T-helper 2 cell treated with Interferon-gamma antibody and Interleukin-4, amounts not matched to agents 5 μg/mL and 100 μg/mL, for 36 hours (primary cell): ENCODE results near the gene TTLL7.

Experiments
- DNase-seq: peaks from one replicate; pipeline ENCODE4 v3.0.0; 2021; ENCODE audit warnings: low spot score
- H3K27ac Mint-ChIP-seq: one replicate; pipeline ENCODE4 v1.8.0; 2021; ENCODE audit warnings: mild to moderate bottlenecking, mixed read lengths
- H3K27me3 Mint-ChIP-seq: one replicate; pipeline ENCODE4 v1.8.0; 2021; ENCODE audit warnings: low read depth, mixed read lengths
- H3K36me3 Mint-ChIP-seq: one replicate; pipeline ENCODE4 v1.8.0; 2021; ENCODE audit warnings: low read depth, mixed read lengths
- H3K4me1 Mint-ChIP-seq: one replicate; pipeline ENCODE4 v1.8.0; 2021; ENCODE audit warnings: low read depth, mixed read lengths
- H3K4me3 Mint-ChIP-seq: one replicate; pipeline ENCODE4 v1.8.0; 2022; ENCODE audit warnings: mild to moderate bottlenecking, moderate library complexity, mixed read lengths
- H3K9me3 Mint-ChIP-seq: one replicate; pipeline ENCODE4 v1.8.0; 2021; ENCODE audit warnings: mixed read lengths

Gene TTLL7

GRCh38 chr1:83856381-83856780 is 142.6 kb downstream of the TTLL7 start:
- DNase-seq, result no peak
- no peaks in the 10 kb centered on the region for H3K36me3 Mint-ChIP-seq
- no peak overlapping the region for H3K4me3 Mint-ChIP-seq
- no peak overlapping the region for H3K27ac Mint-ChIP-seq
- H3K27me3 Mint-ChIP-seq, result peaks cover 4% of the 10 kb centered on the region
- H3K9me3 Mint-ChIP-seq, result no peaks in the 10 kb centered on the region
- peaks cover 5% of the 10 kb centered on the region for H3K4me1 Mint-ChIP-seq

GRCh38 chr1:83854456-83854855 is 144.5 kb downstream of the TTLL7 start:
- no peaks in the 10 kb centered on the region for H3K27me3 Mint-ChIP-seq
- H3K27ac Mint-ChIP-seq, result no peak overlapping the region
- no peaks in the 10 kb centered on the region for H3K36me3 Mint-ChIP-seq
- peaks cover 7% of the 10 kb centered on the region for H3K4me1 Mint-ChIP-seq
- no peak overlapping the region for H3K4me3 Mint-ChIP-seq
- DNase-seq, result no peak
- H3K9me3 Mint-ChIP-seq, result no peaks in the 10 kb centered on the region

- Mint-ChIP-seq H3K36me3 (no peaks in the 10 kb centered on the region), H3K27ac (no peak overlapping the region), H3K4me3 (no peak overlapping the region), H3K9me3 (no peaks in the 10 kb centered on the region), H3K4me1 (peaks cover 7% of the 10 kb centered on the region), H3K27me3 (no peaks in the 10 kb centered on the region)
- DNase-seq, result no peak
Measured at GRCh38 chr1:83850834-83851233, 148.1 kb downstream of the TTLL7 start.

- Mint-ChIP-seq H3K27ac (no peak overlapping the region), H3K4me1 (peaks cover 7% of the 10 kb centered on the region), H3K27me3 (no peaks in the 10 kb centered on the region), H3K4me3 (no peak overlapping the region), H3K9me3 (no peaks in the 10 kb centered on the region), H3K36me3 (no peaks in the 10 kb centered on the region)
- DNase-seq, result no peak
Measured at GRCh38 chr1:83849191-83850061, 149.5 kb downstream of the TTLL7 start.

GRCh38 chr1:83846138-83846537 is 152.8 kb downstream of the TTLL7 start:
- no peak overlapping the region for H3K27ac Mint-ChIP-seq

GRCh38 chr1:83845437-83846071 is 153.4 kb downstream of the TTLL7 start:
- Mint-ChIP-seq H3K4me1 (peaks cover 7% of the 10 kb centered on the region), H3K27me3 (no peaks in the 10 kb centered on the region), H3K36me3 (no peaks in the 10 kb centered on the region), H3K9me3 (no peaks in the 10 kb centered on the region), H3K27ac (no peak overlapping the region), H3K4me3 (no peak overlapping the region)
- no peak for DNase-seq

More at GRCh38 chr1:83846138-83846537, 152.8 kb downstream of the TTLL7 start:
- H3K36me3 Mint-ChIP-seq, result no peaks in the 10 kb centered on the region
- peaks cover 7% of the 10 kb centered on the region for H3K4me1 Mint-ChIP-seq
- H3K4me3 Mint-ChIP-seq, result no peak overlapping the region
- no peaks in the 10 kb centered on the region for H3K9me3 Mint-ChIP-seq
- H3K27me3 Mint-ChIP-seq, result no peaks in the 10 kb centered on the region
- DNase-seq, result no peak

GRCh38 chr1:83844546-83844945 is 154.4 kb downstream of the TTLL7 start:
- no peaks in the 10 kb centered on the region for H3K27me3 Mint-ChIP-seq
- peaks cover under 1% of the 10 kb centered on the region for H3K4me1 Mint-ChIP-seq
- H3K27ac Mint-ChIP-seq, result no peak overlapping the region
- H3K36me3 Mint-ChIP-seq, result no peaks in the 10 kb centered on the region
- DNase-seq, result no peak
- no peak overlapping the region for H3K4me3 Mint-ChIP-seq
- no peaks in the 10 kb centered on the region for H3K9me3 Mint-ChIP-seq

- no peak overlapping the region for H3K27ac Mint-ChIP-seq
Measured at GRCh38 chr1:83839566-83840173, 159.3 kb downstream of the TTLL7 start.

GRCh38 chr1:83838573-83838972 is 160.4 kb downstream of the TTLL7 start:
- Mint-ChIP-seq H3K4me3 (no peak overlapping the region), H3K4me1 (no peaks in the 10 kb centered on the region), H3K9me3 (no peaks in the 10 kb centered on the region), H3K36me3 (no peaks in the 10 kb centered on the region), H3K27me3 (no peaks in the 10 kb centered on the region), H3K27ac (no peak overlapping the region)
- no peak for DNase-seq

More at GRCh38 chr1:83839566-83840173, 159.3 kb downstream of the TTLL7 start:
- Mint-ChIP-seq H3K4me1 (no peaks in the 10 kb centered on the region), H3K9me3 (no peaks in the 10 kb centered on the region), H3K4me3 (no peak overlapping the region), H3K36me3 (no peaks in the 10 kb centered on the region), H3K27me3 (no peaks in the 10 kb centered on the region)
- DNase-seq, result no peak

- no peaks in the 10 kb centered on the region for H3K4me1 Mint-ChIP-seq
- no peak for DNase-seq
- no peaks in the 10 kb centered on the region for H3K27me3 Mint-ChIP-seq
- no peak overlapping the region for H3K27ac Mint-ChIP-seq
- H3K36me3 Mint-ChIP-seq, result no peaks in the 10 kb centered on the region
- no peak overlapping the region for H3K4me3 Mint-ChIP-seq
- H3K9me3 Mint-ChIP-seq, result no peaks in the 10 kb centered on the region
Measured at GRCh38 chr1:83836543-83836942, 162.4 kb downstream of the TTLL7 start.

- no peaks in the 10 kb centered on the region for H3K9me3 Mint-ChIP-seq
- no peaks in the 10 kb centered on the region for H3K4me1 Mint-ChIP-seq
- no peak overlapping the region for H3K4me3 Mint-ChIP-seq
- H3K27me3 Mint-ChIP-seq, result no peaks in the 10 kb centered on the region
- DNase-seq, result no peak
- H3K27ac Mint-ChIP-seq, result no peak overlapping the region
- no peaks in the 10 kb centered on the region for H3K36me3 Mint-ChIP-seq
Measured at GRCh38 chr1:83834621-83835264, 164.2 kb downstream of the TTLL7 start.

GRCh38 chr1:83832194-83832593 is 166.7 kb downstream of the TTLL7 start:
- Mint-ChIP-seq H3K27ac (no peak overlapping the region), H3K4me3 (no peak overlapping the region), H3K27me3 (no peaks in the 10 kb centered on the region), H3K9me3 (no peaks in the 10 kb centered on the region), H3K36me3 (no peaks in the 10 kb centered on the region), H3K4me1 (no peaks in the 10 kb centered on the region)
- no peak for DNase-seq

- Mint-ChIP-seq H3K4me3 (no peak overlapping the region), H3K9me3 (peaks cover under 1% of the 10 kb centered on the region), H3K27ac (no peak overlapping the region), H3K27me3 (no peaks in the 10 kb centered on the region), H3K36me3 (no peaks in the 10 kb centered on the region), H3K4me1 (no peaks in the 10 kb centered on the region)
- no peak for DNase-seq
Measured at GRCh38 chr1:83829106-83829505, 169.8 kb downstream of the TTLL7 start.

GRCh38 chr1:83828456-83828855 is 170.5 kb downstream of the TTLL7 start:
- Mint-ChIP-seq H3K9me3 (peaks cover 6% of the 10 kb centered on the region), H3K4me1 (no peaks in the 10 kb centered on the region), H3K27ac (no peak overlapping the region), H3K4me3 (no peak overlapping the region), H3K36me3 (no peaks in the 10 kb centered on the region), H3K27me3 (no peaks in the 10 kb centered on the region)
- no peak for DNase-seq
